Mucosa of descending colon (tissue), 3 donors: ENCODE data around the gene IL1A. TPM values are rescaled to one million over a fixed set of nuclear protein-coding genes. Genes with fewer than 3 reads are reported as not detected.
A peak's percentile ranks its signal among the peaks of the same experiment; 100 is the strongest.

Experiments
- ATAC-seq: fragments of 200-7000 bp; cut with Tn5 transposase; one replicate; pipeline ENCODE4 v1.9.1; 2020; ENCODE audit warnings: mild to moderate bottlenecking, moderate library complexity
- DNase-seq, 3 donors: peaks; one replicate each; pipeline ENCODE4 v3.0.0-alpha.2; 2020
- H3K36me3 ChIP-seq: fragments of 200-600 bp; one replicate; pipeline ENCODE4 v1.8.0; 2021; ENCODE audit warnings: low read depth, mild to moderate bottlenecking
- H3K4me1 ChIP-seq: fragments of 200-600 bp; one replicate; pipeline ENCODE4 v1.8.0; 2021; ENCODE audit warnings: low read depth, mild to moderate bottlenecking
- H3K4me3 ChIP-seq: fragments of 200-600 bp; one replicate; pipeline ENCODE4 v1.8.0; 2021; ENCODE audit warnings: mild to moderate bottlenecking
- H3K9me3 ChIP-seq: fragments of 200-600 bp; one replicate; pipeline ENCODE4 v1.8.0; 2021; ENCODE audit warnings: mild to moderate bottlenecking
- CTCF ChIP-seq: fragments of 200-600 bp; IDR thresholded peaks from one replicate; pipeline ENCODE4 v1.8.0; 2022; ENCODE audit warnings: antibody characterized with exemption, mild to moderate bottlenecking
- intact Hi-C, 2 donors: fragments of 100-400 bp; cut with DNase I in 1 of 2; cut with micrococcal nuclease in 1 of 2; formaldehyde crosslinking; loops; one replicate each; pipeline versions ENCODE4 v1.11.0 to v1.11.1; 2022; cut with DNase I, micrococcal nuclease
- total RNA-seq, 3 donors: library from RNA; stranded (reverse); fragmentation: NEBNext Ultra II Directional in 2 of 3; extraction: Animal tissue kit (Norgen Biotek cat#: 25700) in 2 of 3; gene quantifications; one replicate each; pipeline versions ENCODE4 v1.2.1 to v1.2.4, GENCODE V29; 2021 to 2023
- donor health status: DM: no; HTN: no; CAD: no; lungs with moderate emphysema.
- donor health status: DM: no; HTN: no; CAD: no.
- donor health status: DM: no; HTN: yes; CAD: no.

IL1A gene
- total RNA-seq, 3 donors from 2014 or later, result not detected

- H3K4me3 ChIP-seq, result no peak overlapping the region
- intact Hi-C loops, result loop anchor here (5.0 to 10.0 kb wide), 2 partner anchors 100 to 128 kb away; no protein-coding TSS in a partner anchor
- no peaks in the 10 kb centered on the region for H3K9me3 ChIP-seq
- DNase-seq (no peak), ATAC-seq (peak; percentile 12)
- H3K36me3 ChIP-seq, result no peaks in the 10 kb centered on the region
- H3K4me1 ChIP-seq, result no peaks in the 10 kb centered on the region
- TF ChIP-seq CTCF, result no peak
Measured at GRCh38 chr2:112724591-112725525, 59.4 kb downstream of the IL1A start.

- no peak for ATAC-seq
- intact Hi-C loops, result loop anchor here (10.0 kb wide), 1 partner anchor 99 kb away; no protein-coding TSS in a partner anchor
- Histone ChIP-seq H3K9me3 (no peaks in the 10 kb centered on the region), H3K36me3 (no peaks in the 10 kb centered on the region), H3K4me3 (no peak overlapping the region), H3K4me1 (no peaks in the 10 kb centered on the region)
- TF ChIP-seq CTCF, result no peak
- no peak for DNase-seq
Measured at GRCh38 chr2:112723995-112724394, 60.3 kb downstream of the IL1A start.

Other genes starting within 250 kb of the IL1A start
- gene POLR1B, start 242.0 kb downstream of the IL1A start, total RNA-seq, result 10 to 100 TPM; 10.1 to 18.3 (median 18.1) TPM
- 10 to 100 TPM; 20.9 to 28.8 (median 26.1) TPM for gene CHCHD5, start 199.9 kb downstream of the IL1A start, total RNA-seq
- 100 to 1,000 TPM in 1 of 3 donors, 10 to 100 TPM in 2; 64.3 to 128 (median 80.6) TPM for gene SLC20A1, start 138.6 kb downstream of the IL1A start, total RNA-seq
- gene NT5DC4, start 63.5 kb downstream of the IL1A start, total RNA-seq, result not detected
- gene CKAP2L, start 19.9 kb downstream of the IL1A start, total RNA-seq, result 1 to 10 TPM; 1.2 to 9.5 (median 2.8) TPM
- 1 to 10 TPM; 2.1 to 6.4 (median 4.2) TPM for gene IL1B, start 52.3 kb upstream of the IL1A start, total RNA-seq
- under 1 TPM in 2 of 3 donors, not detected in 1; 0.67 to 0.82 TPM for gene IL37, start 126.7 kb upstream of the IL1A start, total RNA-seq
- not detected for gene IL36G, start 193.5 kb upstream of the IL1A start, total RNA-seq
- gene IL36A, start 221.0 kb upstream of the IL1A start, total RNA-seq, result not detected